OCI-LY7 (cell line): ENCODE results near the gene DNAL4.

Experiments used
- CTCF ChIP-seq: fragments of 200-600 bp; sonication (generic); conservative IDR thresholded peaks from 2 replicates; pipeline ENCODE4 v1.5.1; 2014; ENCODE audit warnings: mild to moderate bottlenecking, antibody characterized with exemption, low read length, moderate library complexity, mixed read lengths
- EZH2phosphoT487 ChIP-seq: fragments of 200-600 bp; sonication (generic); IDR thresholded peaks from 2 replicates; pipeline ENCODE4 v1.6.1; 2018; ENCODE audit warnings: low read depth, borderline replicate concordance, mild to moderate bottlenecking, mixed run types, antibody characterized with exemption, low read length, moderate library complexity, mixed read lengths

GRCh38 chr22:38832005-38832978 is 38.3 kb upstream of the DNAL4 start:
- TF ChIP-seq CTCF (no peak), EZH2phosphoT487 (no peak)
